ENCODE measurements around the gene MYBL2.

The MYBL2 gene

GRCh38 chr20:43715044-43715443, 48.1 kb downstream of the MYBL2 start:
- Histone ChIP-seq H3K36me3 (ENCODE audit: control insufficient read depth, insufficient read depth, low read length) (peaks cover 28% of the 10 kb centered on the region), H3K4me3 (ENCODE audit: low read length) (no peak overlapping the region), H3K4ac (ENCODE audit: low read depth, low read length) (no peak overlapping the region), H3K79me2 (ENCODE audit: control insufficient read depth, insufficient read depth, low read length) (no peaks in the 10 kb centered on the region), H3K23ac (ENCODE audit: low read length) (no peak overlapping the region), H2AK5ac (ENCODE audit: low read length) (no peak overlapping the region), H4K8ac (ENCODE audit: low read depth, low read length) (no peak overlapping the region), H3K56ac (ENCODE audit: low read length) (no peak overlapping the region), H3K27me3 (ENCODE audit: insufficient read depth, low read length, poor library complexity) (no peaks in the 10 kb centered on the region), H3K4me2 (ENCODE audit: low read length) (no peak overlapping the region), H4K5ac (ENCODE audit: low read length) (no peak overlapping the region), H2BK120ac (ENCODE audit: low read depth, low read length) (no peak overlapping the region), H3K18ac (ENCODE audit: low read length) (no peak overlapping the region), H3K4me1 (ENCODE audit: control insufficient read depth, low read depth, low read length) (no peaks in the 10 kb centered on the region), H3K27ac (ENCODE audit: low read depth, low read length) (no peak overlapping the region), H3K9ac (ENCODE audit: low read length) (no peak overlapping the region), H2BK5ac (ENCODE audit: low read length) (no peak overlapping the region), H3K79me1 (ENCODE audit: low read length) (no peaks in the 10 kb centered on the region), H2BK15ac (replicated peaks; ENCODE audit: low read depth) (no peak overlapping the region)
- WGBS (ENCODE audit: extremely low coverage, insufficient coverage, low lambda C conversion rate) = no CpG with 5 or more reads among the region's 9 CpGs
- DNase-seq = no peak

- no peak overlapping the region for H3K23ac ChIP-seq (ENCODE audit: low read length)
- no CpG with 5 or more reads among the region's 6 CpGs for WGBS (ENCODE audit: extremely low coverage, insufficient coverage, low lambda C conversion rate)
- no peaks in the 10 kb centered on the region for H3K79me1 ChIP-seq (ENCODE audit: low read length)
- no peak overlapping the region for H3K27ac ChIP-seq (ENCODE audit: low read depth, low read length)
- H4K8ac ChIP-seq (ENCODE audit: low read depth, low read length) = no peak overlapping the region
- no peak overlapping the region for H3K9ac ChIP-seq (ENCODE audit: low read length)
- no peak overlapping the region for H3K56ac ChIP-seq (ENCODE audit: low read length)
- no peaks in the 10 kb centered on the region for H3K79me2 ChIP-seq (ENCODE audit: control insufficient read depth, insufficient read depth, low read length)
- no peak overlapping the region for H2BK15ac ChIP-seq (replicated peaks; ENCODE audit: low read depth)
- H3K36me3 ChIP-seq (ENCODE audit: control insufficient read depth, insufficient read depth, low read length) = peaks cover 26% of the 10 kb centered on the region
- H3K4me3 ChIP-seq (ENCODE audit: low read length) = no peak overlapping the region
- no peaks in the 10 kb centered on the region for H3K27me3 ChIP-seq (ENCODE audit: insufficient read depth, low read length, poor library complexity)
- no peak overlapping the region for H2BK120ac ChIP-seq (ENCODE audit: low read depth, low read length)
- no peak overlapping the region for H3K4ac ChIP-seq (ENCODE audit: low read depth, low read length)
- no peak overlapping the region for H3K4me2 ChIP-seq (ENCODE audit: low read length)
- no peaks in the 10 kb centered on the region for H3K4me1 ChIP-seq (ENCODE audit: control insufficient read depth, low read depth, low read length)
- DNase-seq = no peak
- H3K18ac ChIP-seq (ENCODE audit: low read length) = no peak overlapping the region
- H4K5ac ChIP-seq (ENCODE audit: low read length) = no peak overlapping the region
- no peak overlapping the region for H2AK5ac ChIP-seq (ENCODE audit: low read length)
- H2BK5ac ChIP-seq (ENCODE audit: low read length) = no peak overlapping the region
Measured at GRCh38 chr20:43715511-43715910, 48.6 kb downstream of the MYBL2 start.

DNA sequence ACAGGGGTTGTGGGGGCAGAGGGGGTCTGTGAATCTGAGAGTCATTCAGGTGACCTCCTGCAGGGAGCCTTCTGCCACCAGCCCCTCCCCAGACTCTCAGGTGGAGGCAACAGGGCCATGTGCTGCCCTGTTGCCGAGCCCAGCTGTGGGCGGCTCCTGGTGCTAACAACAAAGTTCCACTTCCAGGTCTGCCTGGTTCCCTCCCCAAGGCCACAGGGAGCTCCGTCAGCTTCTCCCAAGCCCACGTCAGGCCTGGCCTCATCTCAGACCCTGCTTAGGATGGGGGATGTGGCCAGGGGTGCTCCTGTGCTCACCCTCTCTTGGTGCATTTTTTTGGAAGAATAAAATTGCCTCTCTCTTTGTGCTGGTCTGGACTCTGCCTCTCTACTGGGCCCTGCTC, 49.2 kb downstream of the MYBL2 start:
- no peak overlapping the region for H3K23ac ChIP-seq (ENCODE audit: low read length)
- WGBS (ENCODE audit: extremely low coverage, insufficient coverage, low lambda C conversion rate) = no CpG with 5 or more reads among the region's 4 CpGs
- no peaks in the 10 kb centered on the region for H3K4me1 ChIP-seq (ENCODE audit: control insufficient read depth, low read depth, low read length)
- no peak overlapping the region for H2BK5ac ChIP-seq (ENCODE audit: low read length)
- no peak overlapping the region for H3K18ac ChIP-seq (ENCODE audit: low read length)
- no peak overlapping the region for H2BK120ac ChIP-seq (ENCODE audit: low read depth, low read length)
- no peaks in the 10 kb centered on the region for H3K79me2 ChIP-seq (ENCODE audit: control insufficient read depth, insufficient read depth, low read length)
- no peak overlapping the region for H3K4me3 ChIP-seq (ENCODE audit: low read length)
- no peak overlapping the region for H3K56ac ChIP-seq (ENCODE audit: low read length)
- H4K8ac ChIP-seq (ENCODE audit: low read depth, low read length) = no peak overlapping the region
- H3K27me3 ChIP-seq (ENCODE audit: insufficient read depth, low read length, poor library complexity) = no peaks in the 10 kb centered on the region
- H3K9ac ChIP-seq (ENCODE audit: low read length) = no peak overlapping the region
- H3K4me2 ChIP-seq (ENCODE audit: low read length) = no peak overlapping the region
- H3K4ac ChIP-seq (ENCODE audit: low read depth, low read length) = no peak overlapping the region
- no peak overlapping the region for H2AK5ac ChIP-seq (ENCODE audit: low read length)
- DNase-seq = no peak
- no peaks in the 10 kb centered on the region for H3K79me1 ChIP-seq (ENCODE audit: low read length)
- H4K5ac ChIP-seq (ENCODE audit: low read length) = no peak overlapping the region
- peaks cover 25% of the 10 kb centered on the region for H3K36me3 ChIP-seq (ENCODE audit: control insufficient read depth, insufficient read depth, low read length)
- H3K27ac ChIP-seq (ENCODE audit: low read depth, low read length) = no peak overlapping the region
- H2BK15ac ChIP-seq (replicated peaks; ENCODE audit: low read depth) = no peak overlapping the region

DNA sequence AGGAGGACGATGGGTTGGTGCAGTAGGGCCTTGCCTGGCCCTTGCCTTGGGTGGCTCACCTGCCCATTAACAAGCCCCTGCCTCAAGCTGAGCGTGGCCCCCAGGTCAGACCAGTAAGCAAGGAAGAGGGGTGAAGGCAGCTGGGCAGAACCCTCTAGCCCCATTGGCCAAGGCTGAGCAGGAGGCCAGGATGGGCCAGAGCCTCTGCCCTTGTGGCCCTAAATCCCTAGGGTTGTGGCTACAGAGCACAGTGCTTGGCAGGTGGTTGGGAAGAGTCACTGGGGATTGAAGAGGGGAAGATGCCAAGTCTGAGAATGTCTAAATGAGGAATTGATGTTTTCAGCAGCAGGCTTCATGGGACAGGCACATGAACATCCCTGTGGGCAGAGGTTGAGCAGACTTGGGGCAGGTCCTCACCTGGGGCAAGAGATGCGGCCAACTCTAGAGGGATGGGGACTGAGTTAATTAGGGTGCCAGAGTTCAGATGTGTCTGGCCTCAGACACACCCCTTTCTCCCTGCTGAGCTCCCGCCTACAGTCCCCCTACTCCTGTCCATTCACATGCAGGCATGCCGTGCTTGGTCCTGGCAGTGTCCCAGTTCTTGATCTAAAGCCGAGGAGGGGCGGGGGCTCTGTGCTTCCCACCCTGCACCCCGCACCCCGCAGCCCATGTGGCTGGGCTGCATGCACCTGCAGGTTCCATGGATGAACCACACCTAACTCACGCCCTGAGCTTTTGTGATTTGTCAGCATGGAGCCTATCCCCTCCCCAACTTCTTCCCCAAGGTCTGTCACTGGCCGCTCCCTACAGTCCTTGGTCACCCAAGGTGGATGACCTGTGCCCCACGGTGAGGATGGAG, 50.1 kb downstream of the MYBL2 start:
- no peak overlapping the region for H2BK15ac ChIP-seq (replicated peaks; ENCODE audit: low read depth)
- H4K8ac ChIP-seq (ENCODE audit: low read depth, low read length) = no peak overlapping the region
- no peak overlapping the region for H3K27ac ChIP-seq (ENCODE audit: low read depth, low read length)
- no peak overlapping the region for H2AK5ac ChIP-seq (ENCODE audit: low read length)
- no peak for DNase-seq
- H3K23ac ChIP-seq (ENCODE audit: low read length) = no peak overlapping the region
- H3K56ac ChIP-seq (ENCODE audit: low read length) = no peak overlapping the region
- no peaks in the 10 kb centered on the region for H3K79me2 ChIP-seq (ENCODE audit: control insufficient read depth, insufficient read depth, low read length)
- H3K4ac ChIP-seq (ENCODE audit: low read depth, low read length) = no peak overlapping the region
- H2BK120ac ChIP-seq (ENCODE audit: low read depth, low read length) = no peak overlapping the region
- H2BK5ac ChIP-seq (ENCODE audit: low read length) = no peak overlapping the region
- H3K4me3 ChIP-seq (ENCODE audit: low read length) = no peak overlapping the region
- no peak overlapping the region for H3K18ac ChIP-seq (ENCODE audit: low read length)
- no peak overlapping the region for H3K4me2 ChIP-seq (ENCODE audit: low read length)
- WGBS (ENCODE audit: extremely low coverage, insufficient coverage, low lambda C conversion rate) = no CpG with 5 or more reads among the region's 12 CpGs
- H3K4me1 ChIP-seq (ENCODE audit: control insufficient read depth, low read depth, low read length) = no peaks in the 10 kb centered on the region
- no peak overlapping the region for H3K9ac ChIP-seq (ENCODE audit: low read length)
- H4K5ac ChIP-seq (ENCODE audit: low read length) = no peak overlapping the region
- H3K79me1 ChIP-seq (ENCODE audit: low read length) = no peaks in the 10 kb centered on the region
- no peaks in the 10 kb centered on the region for H3K27me3 ChIP-seq (ENCODE audit: insufficient read depth, low read length, poor library complexity)
- peaks cover 22% of the 10 kb centered on the region for H3K36me3 ChIP-seq (ENCODE audit: control insufficient read depth, insufficient read depth, low read length)

DNA sequence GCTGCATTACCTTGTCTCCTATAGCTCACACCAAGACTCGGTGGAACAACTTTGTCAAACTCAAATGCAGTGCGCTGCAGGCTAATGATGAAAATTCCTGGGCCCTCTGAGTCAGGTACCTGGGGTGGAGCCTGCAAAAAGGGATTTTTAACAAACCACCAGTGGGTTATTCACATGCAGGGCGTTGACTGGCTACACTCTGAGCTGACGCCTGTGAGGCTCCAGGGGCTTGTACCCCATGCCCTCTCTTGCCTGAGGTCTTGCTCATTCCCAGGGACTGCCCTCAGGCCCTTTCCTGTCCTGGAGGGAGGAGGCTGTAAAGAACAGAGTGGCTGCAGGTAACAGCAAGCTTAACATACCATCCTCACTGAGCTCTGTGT, 50.7 kb downstream of the MYBL2 start:
- Histone ChIP-seq H2AK5ac (ENCODE audit: low read length) (no peak overlapping the region), H3K4ac (ENCODE audit: low read depth, low read length) (no peak overlapping the region), H3K23ac (ENCODE audit: low read length) (no peak overlapping the region), H3K27me3 (ENCODE audit: insufficient read depth, low read length, poor library complexity) (no peaks in the 10 kb centered on the region), H2BK120ac (ENCODE audit: low read depth, low read length) (no peak overlapping the region), H3K36me3 (ENCODE audit: control insufficient read depth, insufficient read depth, low read length) (peaks cover 17% of the 10 kb centered on the region), H4K5ac (ENCODE audit: low read length) (no peak overlapping the region), H3K27ac (ENCODE audit: low read depth, low read length) (no peak overlapping the region), H3K18ac (ENCODE audit: low read length) (no peak overlapping the region), H3K4me3 (ENCODE audit: low read length) (no peak overlapping the region), H3K4me2 (ENCODE audit: low read length) (no peak overlapping the region), H2BK5ac (ENCODE audit: low read length) (no peak overlapping the region), H4K8ac (ENCODE audit: low read depth, low read length) (no peak overlapping the region), H3K79me2 (ENCODE audit: control insufficient read depth, insufficient read depth, low read length) (no peaks in the 10 kb centered on the region), H3K56ac (ENCODE audit: low read length) (no peak overlapping the region), H3K79me1 (ENCODE audit: low read length) (no peaks in the 10 kb centered on the region), H3K4me1 (ENCODE audit: control insufficient read depth, low read depth, low read length) (no peaks in the 10 kb centered on the region), H2BK15ac (replicated peaks; ENCODE audit: low read depth) (no peak overlapping the region), H3K9ac (ENCODE audit: low read length) (no peak overlapping the region)
- no CpG with 5 or more reads among the region's 4 CpGs for WGBS (ENCODE audit: extremely low coverage, insufficient coverage, low lambda C conversion rate)
- DNase-seq = no peak

DNA sequence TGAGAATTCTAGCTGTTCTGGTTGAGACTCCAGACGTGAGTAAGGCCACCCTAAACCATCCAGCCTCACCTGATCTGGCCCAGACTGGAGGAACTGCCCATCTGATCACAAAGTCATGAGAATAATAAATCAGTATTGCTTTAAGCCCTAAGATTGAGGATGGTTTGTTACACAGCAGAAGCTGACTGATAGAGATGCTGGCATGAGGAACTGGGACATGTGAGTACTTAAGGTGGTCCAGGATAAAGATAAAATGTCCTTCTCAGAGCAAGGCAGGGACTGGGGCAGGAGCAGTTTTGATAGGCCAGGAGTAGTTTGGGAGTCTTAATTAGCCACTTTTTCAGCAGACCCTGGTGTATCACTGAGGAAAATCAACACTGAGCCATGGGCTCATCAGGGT, 53.1 kb downstream of the MYBL2 start:
- H3K23ac ChIP-seq (ENCODE audit: low read length) = no peak overlapping the region
- no peak overlapping the region for H2BK5ac ChIP-seq (ENCODE audit: low read length)
- peaks cover 8% of the 10 kb centered on the region for H3K36me3 ChIP-seq (ENCODE audit: control insufficient read depth, insufficient read depth, low read length)
- no peaks in the 10 kb centered on the region for H3K27me3 ChIP-seq (ENCODE audit: insufficient read depth, low read length, poor library complexity)
- H3K4me3 ChIP-seq (ENCODE audit: low read length) = no peak overlapping the region
- H3K4ac ChIP-seq (ENCODE audit: low read depth, low read length) = no peak overlapping the region
- no peak for DNase-seq
- no peak overlapping the region for H4K8ac ChIP-seq (ENCODE audit: low read depth, low read length)
- no peak overlapping the region for H3K9ac ChIP-seq (ENCODE audit: low read length)
- no peaks in the 10 kb centered on the region for H3K79me1 ChIP-seq (ENCODE audit: low read length)
- H3K4me1 ChIP-seq (ENCODE audit: control insufficient read depth, low read depth, low read length) = no peaks in the 10 kb centered on the region
- H2BK15ac ChIP-seq (replicated peaks; ENCODE audit: low read depth) = no peak overlapping the region
- H4K5ac ChIP-seq (ENCODE audit: low read length) = no peak overlapping the region
- WGBS (ENCODE audit: extremely low coverage, insufficient coverage, low lambda C conversion rate) = no CpG with 5 or more reads among the region's 1 CpG
- H3K56ac ChIP-seq (ENCODE audit: low read length) = no peak overlapping the region
- H2AK5ac ChIP-seq (ENCODE audit: low read length) = no peak overlapping the region
- no peak overlapping the region for H3K4me2 ChIP-seq (ENCODE audit: low read length)
- H2BK120ac ChIP-seq (ENCODE audit: low read depth, low read length) = no peak overlapping the region
- H3K27ac ChIP-seq (ENCODE audit: low read depth, low read length) = no peak overlapping the region
- H3K79me2 ChIP-seq (ENCODE audit: control insufficient read depth, insufficient read depth, low read length) = no peaks in the 10 kb centered on the region
- H3K18ac ChIP-seq (ENCODE audit: low read length) = no peak overlapping the region
